Activated B cell treated with CpG ODN at 0.5 μM for 24 hours (primary cell): ENCODE results near the gene CIPC. TPM values are rescaled to one million over a fixed set of nuclear protein-coding genes. Genes with fewer than 3 reads are reported as not detected.

Source experiments
- ATAC-seq: fragments of 200-7000 bp; cut with Tn5 transposase; one replicate; pipeline ENCODE4 v1.10.0; 2021; ENCODE audit warnings: low read depth, mild to moderate bottlenecking, moderate library complexity
- CTCF ChIA-PET: fragments of 350-600 bp; sonication (Branson Sonifier 250); formaldehyde crosslinking; loops from one replicate; lab custom pipeline; 2021; ENCODE audit warnings: antibody characterized with exemption; lab: Charles Lee
- POLR2A ChIA-PET: fragments of 350-600 bp; sonication (Branson Sonifier 250); formaldehyde crosslinking; loops from one replicate; lab custom pipeline; 2021; ENCODE audit warnings: antibody characterized with exemption; lab: Charles Lee
- DNase-seq: peaks from one replicate; pipeline ENCODE4 v3.0.0; 2022
- H3K27ac Mint-ChIP-seq: one replicate; pipeline ENCODE4 v1.8.0; 2020; ENCODE audit warnings: mixed read lengths
- H3K27me3 Mint-ChIP-seq: one replicate; pipeline ENCODE4 v1.8.0; 2021; ENCODE audit warnings: mixed read lengths
- H3K36me3 Mint-ChIP-seq: one replicate; pipeline ENCODE4 v1.8.0; 2021; ENCODE audit warnings: low read depth, mixed read lengths
- H3K4me1 Mint-ChIP-seq: one replicate; pipeline ENCODE4 v1.8.0; 2021; ENCODE audit warnings: mixed read lengths
- H3K4me3 Mint-ChIP-seq: one replicate; pipeline ENCODE4 v1.8.0; 2020; ENCODE audit warnings: mild to moderate bottlenecking, mixed read lengths
- H3K9me3 Mint-ChIP-seq: one replicate; pipeline ENCODE4 v1.8.0; 2020; ENCODE audit warnings: mixed read lengths
- CTCF ChIP-seq: fragments of 200-600 bp; IDR thresholded peaks from one replicate; pipeline ENCODE4 v1.8.0; 2022; ENCODE audit warnings: antibody characterized with exemption, mild to moderate bottlenecking
- intact Hi-C: fragments of 100-400 bp; cut with micrococcal nuclease; formaldehyde crosslinking; loops from one replicate; pipeline ENCODE4 v1.15.1; 2024
- total RNA-seq: library from RNA; stranded (reverse); gene quantifications from 2 replicates; pipeline ENCODE4 v1.2.3, GENCODE V29; 2022

Gene CIPC
- total RNA-seq, 1 donor from 2014 or later: 26.6 TPM

- TF ChIP-seq CTCF: no peak
- intact Hi-C loops: loop anchor here (1.0 to 10.0 kb wide), 10 partner anchors 13 to 1606 kb away; partner anchors contain the start of genes CIPC and IRF2BPL
- Mint-ChIP-seq H3K27me3 (no peaks in the 10 kb centered on the region), H3K36me3 (peaks cover 20% of the 10 kb centered on the region), H3K4me1 (peaks cover 94% of the 10 kb centered on the region), H3K27ac (peak overlapping the region; percentile 98), H3K4me3 (peak overlapping the region; percentile 71), H3K9me3 (no peaks in the 10 kb centered on the region)
- DNase-seq (peak; percentile 59), ATAC-seq (peak; percentile 73)
- ChIA-PET POLR2A (interaction anchor here (0.6 to 11.4 kb wide), 14 partner anchors 11 to 522 kb away, joined by 3 to 329 read pairs (median 5); partner anchors contain the start of genes ANGEL1, CIPC, GSTZ1 and IRF2BPL), CTCF (interaction anchor here (1.6 to 10.9 kb wide), 4 partner anchors 13 to 50 kb away, joined by 4 to 151 read pairs (median 60); partner anchors contain the start of gene CIPC)
These were observed 23.0 kb downstream of the CIPC start for GRCh38 chr14:77120771-77121743.

DNA sequence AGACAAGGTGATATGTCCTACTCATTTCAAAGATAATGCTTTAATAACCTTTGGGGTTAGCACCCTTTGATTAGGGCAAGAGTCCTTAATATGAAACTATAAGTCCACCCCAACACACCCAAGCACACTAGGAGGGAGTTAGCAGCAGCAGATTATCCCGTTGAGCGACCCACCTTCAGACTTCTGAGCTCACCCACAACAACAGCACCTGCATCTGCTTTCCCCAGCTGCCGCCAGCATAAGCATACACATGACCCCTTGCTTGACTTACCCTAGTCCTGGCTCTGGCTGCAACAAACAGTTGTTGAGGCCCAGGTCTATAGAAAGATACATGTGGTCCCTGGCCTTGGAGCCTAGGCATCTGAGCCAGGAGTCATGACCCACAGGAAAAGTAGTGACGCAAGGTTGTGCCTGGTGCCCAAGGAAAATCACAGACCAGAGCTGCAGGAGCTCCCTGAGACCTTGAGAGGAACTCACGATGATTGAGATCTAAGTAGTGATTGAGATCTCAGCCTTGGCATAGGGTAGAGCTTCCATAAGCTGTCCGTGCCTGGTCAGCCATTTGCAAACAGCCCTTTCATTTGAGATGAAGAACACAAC, 24.6 kb downstream of the CIPC start:
- peaks cover 81% of the 10 kb centered on the region for H3K4me1 Mint-ChIP-seq

GRCh38 chr14:77123381-77124325, 25.6 kb downstream of the CIPC start:
- no peak for TF ChIP-seq CTCF
- peak overlapping the region; percentile 85 for H3K4me3 Mint-ChIP-seq
- no peaks in the 10 kb centered on the region for H3K9me3 Mint-ChIP-seq
- H3K27ac Mint-ChIP-seq: peak overlapping the region; percentile 98
- CTCF ChIA-PET: interaction anchor here (0.7 to 10.9 kb wide), 17 partner anchors 8 to 253 kb away, joined by 3 to 151 read pairs (median 4); partner anchors contain the start of gene CIPC
- H3K27me3 Mint-ChIP-seq: no peaks in the 10 kb centered on the region
- intact Hi-C loops: loop anchor here (1.0 to 10.0 kb wide), 6 partner anchors 36 to 1609 kb away; no protein-coding TSS in a partner anchor
- POLR2A ChIA-PET: interaction anchor here (0.5 to 11.4 kb wide), 24 partner anchors 8 to 311 kb away, joined by 3 to 329 read pairs (median 6); partner anchors contain the start of genes ANGEL1, CIPC, GSTZ1 and IRF2BPL
- ATAC-seq (peak; percentile 38), DNase-seq (peak; percentile 43)
- H3K4me1 Mint-ChIP-seq: peaks cover 70% of the 10 kb centered on the region
- peaks cover 2% of the 10 kb centered on the region for H3K36me3 Mint-ChIP-seq

More for the DNA sequence above, 24.6 kb downstream of the CIPC start:
- no peak for ATAC-seq
- peak overlapping the region; percentile 98 for H3K27ac Mint-ChIP-seq
- no peaks in the 10 kb centered on the region for H3K9me3 Mint-ChIP-seq
- no peaks in the 10 kb centered on the region for H3K27me3 Mint-ChIP-seq
- intact Hi-C loops: loop anchor here (5.0 to 10.0 kb wide), 3 partner anchors 35 to 1608 kb away; no protein-coding TSS in a partner anchor
- peaks cover 7% of the 10 kb centered on the region for H3K36me3 Mint-ChIP-seq
- peak overlapping the region; percentile 85 for H3K4me3 Mint-ChIP-seq
- no peak for DNase-seq
- POLR2A ChIA-PET: interaction anchor here (0.5 to 11.4 kb wide), 15 partner anchors 10 to 471 kb away, joined by 3 to 329 read pairs (median 6); partner anchors contain the start of genes CIPC, GSTZ1, IRF2BPL and POMT2
- CTCF ChIA-PET: interaction anchor here (0.7 to 10.9 kb wide), 4 partner anchors 15 to 175 kb away, joined by 3 to 151 read pairs (median 76); partner anchors contain the start of gene CIPC
- TF ChIP-seq CTCF: no peak
